Common myeloid progenitor, CD34-positive (primary cell): Measurements from ENCODE around the gene ZNRF3.

Source experiments
- CTCF ChIA-PET: fragments of 350-600 bp; sonication (Branson Sonifier 250); formaldehyde crosslinking; loops from one replicate; lab custom pipeline; 2021; ENCODE audit warnings: antibody characterized with exemption; lab: Charles Lee
- POLR2A ChIA-PET: fragments of 350-600 bp; sonication (Branson Sonifier 250); formaldehyde crosslinking; loops from one replicate; lab custom pipeline; 2021; ENCODE audit warnings: antibody characterized with exemption; lab: Charles Lee
- DNase-seq, 3 donors: peaks; one replicate each; pipeline versions ENCODE4 v3.0.0 to v3.0.0-alpha.2; 2013
- H3K27ac ChIP-seq, 2 experiments: 1 replicate in 1 of 2; 2 replicates in 1 of 2; pipeline ENCODE4 v1.7.0; 2013; ENCODE audit warnings: inconsistent platforms in 2 of 2, low read length in 2 of 2, mild to moderate bottlenecking in 2 of 2, low read depth in 1 of 2, moderate library complexity in 1 of 2; ENCODE audit not compliant: severe bottlenecking in 2 of 2, insufficient read depth in 1 of 2, poor library complexity in 1 of 2
- H3K27me3 ChIP-seq, 5 experiments: replicated peaks in 2 of 5; 1 replicate in 3 of 5; 2 replicates in 2 of 5; pipeline versions ENCODE4 v1.6.1 to v1.7.0; 2013; ENCODE audit warnings: low read length in 4 of 5, mild to moderate bottlenecking in 2 of 5, moderate library complexity in 2 of 5, inconsistent platforms in 1 of 5; ENCODE audit not compliant: insufficient read depth in 5 of 5, control insufficient read depth in 4 of 5
- H3K36me3 ChIP-seq, 4 experiments: 1 replicate in 2 of 4; 2 replicates in 2 of 4; pipeline versions ENCODE4 v1.6.1 to v1.7.0; 2013; ENCODE audit warnings: low read length in 3 of 4, control low read depth in 1 of 4, mild to moderate bottlenecking in 1 of 4; ENCODE audit not compliant: control insufficient read depth in 4 of 4, insufficient read depth in 4 of 4
- H3K4me1 ChIP-seq, 4 experiments: 1 replicate in 3 of 4; 2 replicates in 1 of 4; pipeline versions ENCODE4 v1.6.1 to v1.7.1; 2013; ENCODE audit warnings: low read length in 3 of 4, mild to moderate bottlenecking in 3 of 4, control low read depth in 1 of 4, inconsistent platforms in 1 of 4, moderate library complexity in 1 of 4; ENCODE audit not compliant: control insufficient read depth in 4 of 4, insufficient read depth in 4 of 4; ENCODE audit errors: control extremely low read depth in 1 of 4
- H3K4me3 ChIP-seq, 7 experiments: 1 replicate in 4 of 7; 2 replicates in 3 of 7; pipeline versions ENCODE4 v1.5.1 to v1.7.0; 2013; ENCODE audit warnings: mild to moderate bottlenecking in 7 of 7, low read length in 6 of 7, moderate library complexity in 6 of 7, inconsistent platforms in 2 of 7, low read depth in 2 of 7, control low read depth in 1 of 7; ENCODE audit not compliant: insufficient read depth in 4 of 7, control insufficient read depth in 1 of 7; ENCODE audit errors: extremely low read depth in 1 of 7
- H3K9me3 ChIP-seq, 5 experiments: 1 replicate in 4 of 5; 2 replicates in 1 of 5; pipeline versions ENCODE4 v1.6.1 to v1.7.1; 2013; ENCODE audit warnings: low read length in 4 of 5, mild to moderate bottlenecking in 2 of 5, inconsistent platforms in 1 of 5, low read depth in 1 of 5, moderate library complexity in 1 of 5; ENCODE audit not compliant: control insufficient read depth in 4 of 5, insufficient read depth in 2 of 5; ENCODE audit errors: control extremely low read depth in 1 of 5
- WGBS: methylation state at CpG from one replicate; pipeline ENCODE4 v1.1.5; 2013; ENCODE audit not compliant: insufficient coverage; 5-methylcytosine and 5-hydroxymethylcytosine counted together

Gene ZNRF3

GRCh38 chr22:29044657-29045176 is 161.3 kb downstream of the ZNRF3 start:
- ChIA-PET POLR2A (no interaction called here), CTCF (interaction anchor here (0.6 to 1.5 kb wide), 3 partner anchors 187 to 444 kb away, joined by 3 read pairs; no protein-coding TSS in a partner anchor)
- Histone ChIP-seq H3K27me3 (no peaks in the 10 kb centered on the region), H3K27ac (no peak overlapping the region), H3K4me1 (peaks cover 4 to 14% (median 13%) of the 10 kb centered on the region in 4 experiments), H3K36me3 (peaks cover 0 to 35% (median 12%) of the 10 kb centered on the region in 4 experiments), H3K4me3 (no peak overlapping the region), H3K9me3 (no peaks in the 10 kb centered on the region)
- no peak for DNase-seq
- WGBS: 97% methylated on average over 13 of the region's 13 CpGs

GRCh38 chr22:29048822-29049654 is 165.7 kb downstream of the ZNRF3 start:
- no peak overlapping the region for H3K4me3 ChIP-seq
- ChIA-PET CTCF (interaction anchor here (1.4 kb wide), 1 partner anchor 8 kb away, joined by 6 read pairs; no protein-coding TSS in a partner anchor), POLR2A (no interaction called here)
- H3K27me3 ChIP-seq: no peaks in the 10 kb centered on the region
- no peak for DNase-seq
- peaks cover 0 to 39% (median 11%) of the 10 kb centered on the region in 4 experiments for H3K36me3 ChIP-seq
- WGBS: over 99% methylated on average over 29 of the region's 31 CpGs
- no peaks in the 10 kb centered on the region for H3K9me3 ChIP-seq
- no peak overlapping the region for H3K27ac ChIP-seq
- no peaks in the 10 kb centered on the region for H3K4me1 ChIP-seq

- H3K9me3 ChIP-seq: no peaks in the 10 kb centered on the region
- H3K27ac ChIP-seq: no peak overlapping the region
- no peak for DNase-seq
- peaks cover 0 to 38% (median 7%) of the 10 kb centered on the region in 4 experiments for H3K36me3 ChIP-seq
- no peaks in the 10 kb centered on the region for H3K4me1 ChIP-seq
- no peak overlapping the region for H3K4me3 ChIP-seq
- ChIA-PET CTCF (interaction anchor here (1.4 kb wide), 1 partner anchor 9 kb away, joined by 6 read pairs; no protein-coding TSS in a partner anchor), POLR2A (interaction anchor here (0.6 kb wide), 1 partner anchor 130 kb away, joined by 3 read pairs; no protein-coding TSS in a partner anchor)
- no peaks in the 10 kb centered on the region for H3K27me3 ChIP-seq
- 96% methylated on average over 36 of the region's 38 CpGs for WGBS
These were observed 166.4 kb downstream of the ZNRF3 start for GRCh38 chr22:29049655-29050263.

- Histone ChIP-seq H3K4me1 (no peaks in the 10 kb centered on the region), H3K27me3 (no peaks in the 10 kb centered on the region), H3K36me3 (peaks cover 0 to 37% (median 6%) of the 10 kb centered on the region in 4 experiments), H3K9me3 (no peaks in the 10 kb centered on the region), H3K27ac (no peak overlapping the region), H3K4me3 (no peak overlapping the region)
- POLR2A ChIA-PET: interaction anchor here (0.6 kb wide), 1 partner anchor 131 kb away, joined by 3 read pairs; no protein-coding TSS in a partner anchor
- no peak for DNase-seq
- WGBS: 97% methylated on average over 23 of the region's 24 CpGs
- CTCF ChIA-PET: interaction anchor here (1.4 kb wide), 1 partner anchor 10 kb away, joined by 6 read pairs; no protein-coding TSS in a partner anchor
These were observed 167.1 kb downstream of the ZNRF3 start for GRCh38 chr22:29050457-29050856.

- ChIA-PET CTCF (interaction anchor here (0.8 to 1.1 kb wide), 3 partner anchors 11 to 453 kb away, joined by 3 read pairs; no protein-coding TSS in a partner anchor), POLR2A (no interaction called here)
- no peak overlapping the region for H3K27ac ChIP-seq
These were observed 169.8 kb downstream of the ZNRF3 start for GRCh38 chr22:29053048-29053702.

GRCh38 chr22:29054251-29054767 is 170.9 kb downstream of the ZNRF3 start:
- no peak for DNase-seq
- no peaks in the 10 kb centered on the region for H3K4me1 ChIP-seq
- 95% methylated on average over 10 of the region's 10 CpGs for WGBS
- H3K27me3 ChIP-seq: peaks cover 0 to 6% (median 0%) of the 10 kb centered on the region in 5 experiments
- CTCF ChIA-PET: interaction anchor here (1.1 to 1.2 kb wide), 2 partner anchors 191 to 454 kb away, joined by 3 to 4 read pairs; no protein-coding TSS in a partner anchor
- H3K36me3 ChIP-seq: peaks cover 0 to 7% (median 3%) of the 10 kb centered on the region in 4 experiments
- no peak overlapping the region for H3K4me3 ChIP-seq
- POLR2A ChIA-PET: interaction anchor here (0.6 kb wide), 2 partner anchors 155 to 622 kb away, joined by 3 read pairs; no protein-coding TSS in a partner anchor
- H3K9me3 ChIP-seq: no peaks in the 10 kb centered on the region
- H3K27ac ChIP-seq: no peak overlapping the region

More at GRCh38 chr22:29053048-29053702, 169.8 kb downstream of the ZNRF3 start:
- DNase-seq: no peak
- no peak overlapping the region for H3K4me3 ChIP-seq
- H3K4me1 ChIP-seq: no peaks in the 10 kb centered on the region
- H3K36me3 ChIP-seq: peaks cover 0 to 16% (median 6%) of the 10 kb centered on the region in 4 experiments
- no peaks in the 10 kb centered on the region for H3K9me3 ChIP-seq
- WGBS: 99% methylated on average over 7 of the region's 8 CpGs
- H3K27me3 ChIP-seq: no peaks in the 10 kb centered on the region
